GM12872 (cell line): Measurements from ENCODE around the gene SCFD2.

ENCODE experiments used
- TF ChIP-seq, protein P1 (sequence below): IDR thresholded peaks from 3 replicates; pipeline ENCODE4 v1.5.1; 2011; ENCODE audit warnings: low read depth, mild to moderate bottlenecking, low read length, moderate library complexity; ENCODE audit not compliant: insufficient read depth

The SCFD2 gene

GRCh38 chr4:53113431-53114225 lies 252.2 kb downstream of the SCFD2 start:
- TF ChIP-seq, protein P1, sequence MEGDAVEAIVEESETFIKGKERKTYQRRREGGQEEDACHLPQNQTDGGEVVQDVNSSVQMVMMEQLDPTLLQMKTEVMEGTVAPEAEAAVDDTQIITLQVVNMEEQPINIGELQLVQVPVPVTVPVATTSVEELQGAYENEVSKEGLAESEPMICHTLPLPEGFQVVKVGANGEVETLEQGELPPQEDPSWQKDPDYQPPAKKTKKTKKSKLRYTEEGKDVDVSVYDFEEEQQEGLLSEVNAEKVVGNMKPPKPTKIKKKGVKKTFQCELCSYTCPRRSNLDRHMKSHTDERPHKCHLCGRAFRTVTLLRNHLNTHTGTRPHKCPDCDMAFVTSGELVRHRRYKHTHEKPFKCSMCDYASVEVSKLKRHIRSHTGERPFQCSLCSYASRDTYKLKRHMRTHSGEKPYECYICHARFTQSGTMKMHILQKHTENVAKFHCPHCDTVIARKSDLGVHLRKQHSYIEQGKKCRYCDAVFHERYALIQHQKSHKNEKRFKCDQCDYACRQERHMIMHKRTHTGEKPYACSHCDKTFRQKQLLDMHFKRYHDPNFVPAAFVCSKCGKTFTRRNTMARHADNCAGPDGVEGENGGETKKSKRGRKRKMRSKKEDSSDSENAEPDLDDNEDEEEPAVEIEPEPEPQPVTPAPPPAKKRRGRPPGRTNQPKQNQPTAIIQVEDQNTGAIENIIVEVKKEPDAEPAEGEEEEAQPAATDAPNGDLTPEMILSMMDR = no peak

DNA sequence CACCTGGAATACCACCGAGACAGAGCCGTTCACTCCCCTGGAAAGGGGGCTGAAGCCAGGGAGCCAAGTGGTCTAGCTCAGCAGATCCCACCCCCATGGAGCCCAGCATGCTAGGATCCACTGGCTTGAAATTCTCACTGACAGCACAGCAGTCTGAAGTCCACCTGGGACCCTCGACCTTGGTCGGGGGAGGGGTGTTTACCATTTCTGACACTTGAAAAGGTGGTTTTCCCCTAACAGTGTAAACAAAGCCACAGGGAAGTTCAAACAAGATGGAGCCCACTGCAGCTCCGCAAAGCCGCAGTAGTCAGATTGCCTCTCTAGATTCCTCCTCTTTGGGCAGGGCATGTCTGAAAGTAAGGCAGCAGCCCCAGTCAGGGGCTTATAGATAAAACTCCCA lies 260.5 kb downstream of the SCFD2 start:
- TF ChIP-seq, protein P1 = no peak

DNA sequence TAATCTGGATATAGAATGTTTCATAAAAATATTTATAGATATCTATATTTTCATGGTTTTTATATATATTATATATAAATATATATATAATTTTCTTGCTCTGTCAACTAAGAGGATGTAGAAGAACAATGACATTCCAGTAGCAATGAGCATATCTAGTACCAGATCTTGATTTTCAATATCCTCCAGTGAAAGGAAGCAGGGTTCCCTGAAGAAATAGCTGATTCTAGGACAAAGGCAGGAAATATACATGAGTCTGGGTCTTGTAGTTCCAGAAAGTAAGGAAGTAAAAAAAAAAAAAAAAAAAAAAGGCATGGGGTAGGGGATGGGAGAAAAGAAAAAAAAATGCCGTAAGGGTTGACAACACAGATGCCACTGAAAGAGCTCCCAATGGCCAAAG lies 262.4 kb downstream of the SCFD2 start:
- TF ChIP-seq, protein P1 = no peak

- TF ChIP-seq, protein P1 = no peak
Measured at GRCh38 chr4:53101191-53101581, 264.7 kb downstream of the SCFD2 start.

DNA sequence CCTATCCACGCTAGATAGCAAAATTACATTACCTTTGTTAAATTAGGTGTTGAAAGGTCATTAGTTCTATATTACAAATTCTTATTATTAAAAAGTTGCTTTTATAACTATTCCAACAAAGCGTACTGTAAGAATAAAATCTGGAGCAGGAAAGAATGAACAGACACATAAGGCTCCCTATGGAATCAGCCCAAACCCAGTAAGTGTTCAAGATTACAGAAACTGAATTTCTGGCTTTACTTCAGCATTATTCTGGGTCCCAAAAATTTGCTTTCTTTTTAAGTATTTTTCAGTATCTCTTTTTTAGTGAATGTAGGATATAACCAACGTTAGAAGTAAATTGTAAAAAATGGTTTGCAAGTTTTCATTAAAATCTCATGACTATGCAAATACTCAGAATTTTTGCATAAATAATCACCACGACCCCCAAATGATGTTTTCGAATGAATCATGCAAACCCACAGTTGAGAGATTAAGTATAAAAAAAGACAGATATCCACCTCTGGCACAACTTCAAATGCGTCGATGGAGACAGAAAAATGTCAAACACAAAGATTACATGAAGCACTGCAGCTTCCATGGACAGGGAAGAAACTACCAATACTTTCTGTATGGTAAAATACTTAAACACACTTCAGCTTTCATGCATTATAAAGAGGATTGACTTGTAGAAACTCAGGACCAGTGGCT lies 265.2 kb downstream of the SCFD2 start:
- TF ChIP-seq, protein P1 = no peak

DNA sequence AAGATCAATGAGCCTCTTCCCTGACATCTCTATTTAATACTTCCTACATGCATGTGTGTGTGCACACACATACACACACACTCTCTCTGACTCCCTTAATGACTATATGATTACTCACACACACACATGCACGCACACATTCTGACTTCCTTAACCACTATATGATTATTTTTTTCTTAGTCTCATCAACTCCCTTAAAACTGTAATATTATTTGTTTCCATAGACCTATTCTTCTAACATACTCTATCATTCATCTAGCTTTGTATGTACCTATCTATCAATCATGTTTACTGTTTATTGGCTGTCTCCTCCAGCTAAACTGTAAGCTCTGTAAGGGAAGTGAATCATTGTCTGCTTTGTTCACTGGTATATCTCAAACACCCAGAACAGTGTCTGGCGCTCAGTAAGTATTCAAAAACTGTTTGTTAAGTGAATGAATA lies 267.2 kb downstream of the SCFD2 start:
- TF ChIP-seq, protein P1 = no peak

GRCh38 chr4:53094040-53094439 lies 271.8 kb downstream of the SCFD2 start:
- TF ChIP-seq, protein P1 = no peak
